ENCODE measurements around the gene NOS3. TPM values are rescaled to one million over a fixed set of nuclear protein-coding genes. Genes with fewer than 3 reads are reported as not detected.

NOS3 gene
- total and polyA plus RNA-seq, 2 of the 13 experiments (the other 11 are each of a cell fraction or from before 2014, with no cell fraction given): 3.7 to 7.5 TPM

GRCh38 chr7:151010307-151011096 is 19.7 kb downstream of the NOS3 start (continued):
- TF ChIP-seq ZNF484 (CRISPR knock-in tag; IDR thresholded peaks at IDR 0.05; ENCODE audit: borderline replicate concordance, low read depth) (no peak), ZNF235 (CRISPR knock-in tag; IDR thresholded peaks at IDR 0.05; ENCODE audit: borderline replicate concordance) (no peak), MAFG (CRISPR knock-in tag; IDR thresholded peaks at IDR 0.05) (no peak), ZNF75D (CRISPR knock-in tag; IDR thresholded peaks at IDR 0.05; ENCODE audit: borderline replicate concordance) (no peak), KDM6A (CRISPR knock-in tag; IDR thresholded peaks at IDR 0.05; ENCODE audit: low read depth) (no peak), NFKBIZ (CRISPR knock-in tag; IDR thresholded peaks at IDR 0.05) (no peak), ZNF251 (CRISPR knock-in tag; IDR thresholded peaks at IDR 0.05) (no peak), ZNF839 (CRISPR knock-in tag; IDR thresholded peaks at IDR 0.05; ENCODE audit: borderline replicate concordance) (no peak), ISL2 (CRISPR knock-in tag; IDR thresholded peaks at IDR 0.05) (no peak), ZSCAN20 (CRISPR knock-in tag; IDR thresholded peaks at IDR 0.05; ENCODE audit: borderline replicate concordance) (no peak), NR1H2 (CRISPR knock-in tag; IDR thresholded peaks at IDR 0.05; ENCODE audit: borderline replicate concordance, low read depth) (0 out of 2 replicates have a peak, but pooled peaks have one; percentile 45), LCORL (IDR thresholded peaks at IDR 0.05) (no peak), LCORL (CRISPR knock-in tag; IDR thresholded peaks at IDR 0.05) (no peak; the same call in 1 of the 2 replicates), HNF4G (IDR thresholded peaks at IDR 0.05; ENCODE audit: borderline replicate concordance, low read depth, low read length) (no peak), HNF4G (CRISPR knock-in tag; IDR thresholded peaks at IDR 0.05; ENCODE audit: borderline replicate concordance, low read depth) (no peak), AGO2 (optimal IDR thresholded peaks at IDR 0.05; ENCODE audit: low read depth, low read length) (no peak), THRA (CRISPR knock-in tag; IDR thresholded peaks at IDR 0.05; ENCODE audit: borderline replicate concordance) (no peak), ZNF558 (CRISPR knock-in tag; IDR thresholded peaks at IDR 0.05; ENCODE audit: borderline replicate concordance) (0 out of 2 replicates have a peak, but pooled peaks have one; percentile 24), ZBTB10 (CRISPR knock-in tag; IDR thresholded peaks at IDR 0.05; ENCODE audit: borderline replicate concordance) (no peak), ESRRA (CRISPR knock-in tag; IDR thresholded peaks at IDR 0.05; ENCODE audit: low read depth) (no peak), U2AF1 (optimal IDR thresholded peaks at IDR 0.05; ENCODE audit: low read depth, low read length) (no peak), CHD4 (IDR thresholded peaks at IDR 0.05; ENCODE audit: borderline replicate concordance, low read length) (no peak), ZSCAN25 (CRISPR knock-in tag; IDR thresholded peaks at IDR 0.05) (no peak; the same call in 1 of the 2 replicates), MEIS2 (CRISPR knock-in tag; IDR thresholded peaks at IDR 0.05) (no peak), ZBTB49 (CRISPR knock-in tag; IDR thresholded peaks at IDR 0.05; ENCODE audit: borderline replicate concordance) (no peak)
